NB4 (cell line): Measurements from ENCODE around the gene BLNK.

Experiments used
- DNase-seq: peaks from one replicate; pipeline ENCODE4 v3.0.0; 2010; ENCODE audit warnings: low read depth
- H3K4me3 ChIP-seq: one replicate; pipeline ENCODE4 v1.5.1; 2011; ENCODE audit warnings: mild to moderate bottlenecking, low read depth, low read length, moderate library complexity
- MYC ChIP-seq: IDR thresholded peaks from 2 replicates; pipeline ENCODE4 v1.6.1; 2011; ENCODE audit warnings: low read depth, low read length
- POLR2A ChIP-seq: IDR thresholded peaks from 2 replicates; pipeline ENCODE4 v1.6.1; 2011; ENCODE audit warnings: mild to moderate bottlenecking; ENCODE audit not compliant: insufficient read length; ENCODE audit errors: extremely low read depth
- TF ChIP-seq, protein P1 (sequence below): IDR thresholded peaks from 2 replicates; pipeline ENCODE4 v1.6.1; 2011; ENCODE audit warnings: low read depth, low read length
- TF ChIP-seq, protein P2 (sequence below): IDR thresholded peaks from one replicate; pipeline ENCODE4 v1.5.1; 2012; ENCODE audit warnings: low read depth, low read length

The BLNK gene

DNA sequence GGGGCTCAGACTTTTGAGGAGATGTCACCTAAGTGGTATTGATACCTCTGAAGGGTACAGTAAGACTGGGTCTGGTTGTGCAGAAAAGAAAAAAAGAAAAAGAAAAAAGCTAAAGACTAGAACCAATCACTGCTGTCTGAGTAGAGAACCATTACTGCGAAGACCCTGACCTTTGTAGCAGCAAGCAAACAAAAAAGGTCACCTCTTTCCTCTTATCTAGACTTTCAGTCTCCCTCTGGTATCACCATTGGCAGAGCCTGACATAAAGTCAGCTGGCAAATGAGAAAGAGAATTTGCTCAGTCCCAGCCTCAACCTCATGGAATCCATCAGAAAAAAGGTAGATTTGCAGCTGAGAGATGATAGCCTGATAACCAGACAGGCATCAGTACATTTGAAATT, 30.2 kb upstream of the BLNK start:
- no peak overlapping the region for H3K4me3 ChIP-seq
- no peak for DNase-seq
- TF ChIP-seq, protein P1, sequence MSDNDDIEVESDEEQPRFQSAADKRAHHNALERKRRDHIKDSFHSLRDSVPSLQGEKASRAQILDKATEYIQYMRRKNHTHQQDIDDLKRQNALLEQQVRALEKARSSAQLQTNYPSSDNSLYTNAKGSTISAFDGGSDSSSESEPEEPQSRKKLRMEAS: no peak
- TF ChIP-seq POLR2A (no peak), MYC (no peak)
- TF ChIP-seq, protein P2, sequence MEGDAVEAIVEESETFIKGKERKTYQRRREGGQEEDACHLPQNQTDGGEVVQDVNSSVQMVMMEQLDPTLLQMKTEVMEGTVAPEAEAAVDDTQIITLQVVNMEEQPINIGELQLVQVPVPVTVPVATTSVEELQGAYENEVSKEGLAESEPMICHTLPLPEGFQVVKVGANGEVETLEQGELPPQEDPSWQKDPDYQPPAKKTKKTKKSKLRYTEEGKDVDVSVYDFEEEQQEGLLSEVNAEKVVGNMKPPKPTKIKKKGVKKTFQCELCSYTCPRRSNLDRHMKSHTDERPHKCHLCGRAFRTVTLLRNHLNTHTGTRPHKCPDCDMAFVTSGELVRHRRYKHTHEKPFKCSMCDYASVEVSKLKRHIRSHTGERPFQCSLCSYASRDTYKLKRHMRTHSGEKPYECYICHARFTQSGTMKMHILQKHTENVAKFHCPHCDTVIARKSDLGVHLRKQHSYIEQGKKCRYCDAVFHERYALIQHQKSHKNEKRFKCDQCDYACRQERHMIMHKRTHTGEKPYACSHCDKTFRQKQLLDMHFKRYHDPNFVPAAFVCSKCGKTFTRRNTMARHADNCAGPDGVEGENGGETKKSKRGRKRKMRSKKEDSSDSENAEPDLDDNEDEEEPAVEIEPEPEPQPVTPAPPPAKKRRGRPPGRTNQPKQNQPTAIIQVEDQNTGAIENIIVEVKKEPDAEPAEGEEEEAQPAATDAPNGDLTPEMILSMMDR: no peak

DNA sequence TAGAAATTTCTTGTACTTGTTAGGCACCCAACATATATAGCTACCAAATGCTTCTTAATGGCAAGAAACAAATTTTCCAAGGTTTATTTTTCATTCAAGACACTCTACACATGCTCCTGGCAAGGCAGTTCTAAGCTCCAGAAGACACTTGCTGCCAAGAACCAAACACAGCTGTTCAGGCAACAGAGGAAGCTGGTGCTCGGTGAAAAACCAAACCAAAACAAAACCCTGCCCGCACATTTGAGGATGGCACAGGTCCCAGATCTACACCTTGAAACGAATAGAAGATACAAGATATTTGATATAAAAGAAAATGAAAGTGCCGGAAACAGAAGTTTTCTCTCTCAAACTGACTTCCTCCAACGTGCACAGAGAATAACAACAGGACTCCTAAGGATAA, 28.0 kb upstream of the BLNK start:
- no peak for TF ChIP-seq POLR2A
- TF ChIP-seq, protein P1: no peak
- TF ChIP-seq MYC: no peak
- TF ChIP-seq, protein P2: no peak
- no peak overlapping the region for H3K4me3 ChIP-seq
- no peak for DNase-seq

DNA sequence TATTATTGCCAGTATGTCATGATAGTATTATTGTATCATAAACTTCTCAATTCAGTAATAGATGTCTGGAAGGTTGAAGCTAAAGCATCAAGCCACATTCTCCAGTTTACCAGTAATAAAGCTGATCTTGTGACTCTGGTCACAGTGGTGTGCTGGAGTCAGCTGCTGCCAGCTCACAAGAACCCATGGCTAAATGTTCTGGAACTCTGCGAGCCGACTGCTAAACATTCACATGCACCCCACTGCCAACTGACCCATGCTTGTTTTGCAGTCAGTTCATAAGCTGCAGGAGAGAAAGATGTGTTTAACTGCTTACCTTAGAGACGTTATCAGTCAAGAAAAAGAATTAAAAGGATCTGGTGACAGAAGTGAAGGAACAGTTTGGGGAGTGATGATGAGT, 27.0 kb upstream of the BLNK start:
- no peak for TF ChIP-seq MYC
- TF ChIP-seq, protein P1: no peak
- no peak for TF ChIP-seq POLR2A
- TF ChIP-seq, protein P2: no peak
- DNase-seq: no peak
- H3K4me3 ChIP-seq: no peak overlapping the region

DNA sequence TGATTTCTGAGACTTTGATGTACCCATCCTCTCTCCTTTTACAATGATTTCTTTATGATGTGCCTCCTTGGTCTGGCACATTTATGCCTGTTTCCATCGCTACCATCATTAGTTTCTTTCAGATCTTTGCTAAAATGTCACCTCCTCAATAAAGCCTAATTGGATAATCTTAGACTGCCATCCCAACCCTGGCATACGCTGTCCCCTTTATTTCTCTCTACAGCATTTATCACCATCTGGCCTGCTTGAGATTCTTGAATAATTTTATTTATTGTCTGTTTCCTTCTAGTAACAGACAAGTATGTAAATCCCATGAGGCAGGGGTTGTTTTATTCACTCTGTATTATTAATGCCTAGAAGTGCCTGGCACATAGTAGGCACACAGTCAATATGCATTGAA, 26.1 kb upstream of the BLNK start:
- TF ChIP-seq POLR2A (no peak), MYC (no peak)
- TF ChIP-seq, protein P2: no peak
- TF ChIP-seq, protein P1: no peak
- H3K4me3 ChIP-seq: no peak overlapping the region
- DNase-seq: no peak

DNA sequence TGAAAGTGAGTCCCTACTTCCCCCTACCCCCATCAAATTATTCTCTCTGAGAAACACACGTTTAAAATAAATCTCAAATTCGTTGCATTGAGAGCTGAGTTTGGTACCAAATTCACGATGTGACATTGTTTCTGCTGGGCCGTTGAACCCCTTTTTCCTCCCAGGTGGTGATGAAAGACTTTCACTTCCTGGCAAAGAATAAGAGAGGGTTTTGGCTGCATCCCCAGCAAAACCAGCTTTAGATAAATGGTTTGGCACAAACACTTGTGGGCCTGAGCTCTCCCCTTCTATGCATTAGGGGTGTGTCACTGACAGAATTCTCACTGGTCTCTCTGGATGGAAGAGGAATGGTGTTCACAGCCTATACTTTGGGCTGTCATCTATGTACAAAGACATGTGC, 24.1 kb upstream of the BLNK start:
- TF ChIP-seq MYC: no peak
- TF ChIP-seq, protein P1: no peak
- no peak for TF ChIP-seq POLR2A
- TF ChIP-seq, protein P2: no peak
- no peak overlapping the region for H3K4me3 ChIP-seq
- DNase-seq: no peak
